ENCODE data around the gene KCTD7. TPM values are rescaled to one million over a fixed set of nuclear protein-coding genes. Genes with fewer than 3 reads are reported as not detected.
A peak's percentile ranks its signal among the peaks of the same experiment; 100 is the strongest.
"Not testable (repeated sequence)": the region's sequence is repeated elsewhere in the genome, so short reads cannot be mapped to it uniquely, and the experiment has no call there.

Gene KCTD7
- total RNA-seq, 1 donor from 2014 or later: 9.2 TPM

- peaks cover 60% of the 10 kb centered on the region for H3K79me2 ChIP-seq (ENCODE audit: low read depth)
- peaks cover 28% of the 10 kb centered on the region for H3K4me1 Mint-ChIP-seq
- DNase-seq (ENCODE audit: low spot score): peak; percentile 94
- peaks cover 4% of the 10 kb centered on the region for H3K9me3 Mint-ChIP-seq
- peaks cover 46% of the 10 kb centered on the region for H4K20me1 ChIP-seq (ENCODE audit: low read depth)
- H3K27me3 Mint-ChIP-seq (ENCODE audit: insufficient read depth, low read depth): peaks cover 8% of the 10 kb centered on the region
- no peaks in the 10 kb centered on the region for H3K36me3 ChIP-seq
- peaks cover 6% of the 10 kb centered on the region for H3K4me1 ChIP-seq
- peak overlapping the region; percentile 96 for H3K27ac ChIP-seq
- peak overlapping the region; percentile 70 for H2AFZ ChIP-seq (replicated peaks)
- H3K9ac ChIP-seq: peak overlapping the region; percentile 93
- H3F3A ChIP-seq (ENCODE audit: low read depth): peaks cover 5% of the 10 kb centered on the region
- peak overlapping the region; percentile 87 for H3K4me2 ChIP-seq
- TF ChIP-seq CTCF (IDR thresholded peaks at IDR 0.05): no peak
- no peak for TF ChIP-seq EZH2 (IDR thresholded peaks at IDR 0.05)
- TF ChIP-seq EZH2phosphoT487 (IDR thresholded peaks at IDR 0.05): no peak
- no peaks in the 10 kb centered on the region for H3K9me3 ChIP-seq (ENCODE audit: low read depth)
- peak overlapping the region; percentile 96 for H3K4me3 Mint-ChIP-seq
- H3K4me3 ChIP-seq: peak overlapping the region; percentile 87
- H3K27me3 ChIP-seq: no peaks in the 10 kb centered on the region
- peaks cover 2% of the 10 kb centered on the region for H3K36me3 Mint-ChIP-seq
- H3K27ac Mint-ChIP-seq: peak overlapping the region; percentile 70
Observed at GRCh38 chr7:66591799-66592596, 36.7 kb upstream of the KCTD7 start.

GRCh38 chr7:66592597-66593146 is 36.0 kb upstream of the KCTD7 start:
- Mint-ChIP-seq H3K4me3 (peak overlapping the region; percentile 96), H3K27ac (peak overlapping the region; percentile 70), H3K4me1 (peaks cover 28% of the 10 kb centered on the region)
- DNase-seq (ENCODE audit: low spot score); H3K9ac ChIP-seq; H3K9me3 Mint-ChIP-seq; H3K36me3 Mint-ChIP-seq; H3K27me3 ChIP-seq; H3F3A ChIP-seq (ENCODE audit: low read depth); H3K36me3 ChIP-seq; H3K9me3 ChIP-seq (ENCODE audit: low read depth); H3K4me1 ChIP-seq; H3K27me3 Mint-ChIP-seq (ENCODE audit: insufficient read depth, low read depth): not testable (repeated sequence)
- peaks cover 39% of the 10 kb centered on the region for H4K20me1 ChIP-seq (ENCODE audit: low read depth)
- H3K4me3 ChIP-seq: peak overlapping the region; percentile 87
- peak overlapping the region; percentile 96 for H3K27ac ChIP-seq
- H3K79me2 ChIP-seq (ENCODE audit: low read depth): peaks cover 54% of the 10 kb centered on the region
- H2AFZ ChIP-seq (replicated peaks): peak overlapping the region; percentile 70
- peak overlapping the region; percentile 87 for H3K4me2 ChIP-seq

GRCh38 chr7:66594082-66594481 is 34.6 kb upstream of the KCTD7 start:
- not testable (repeated sequence) for H2AFZ ChIP-seq (replicated peaks); H3K4me1 ChIP-seq; H3K36me3 ChIP-seq; H3K27me3 ChIP-seq; H3K4me3 ChIP-seq; H3K27ac ChIP-seq; H3K9me3 Mint-ChIP-seq; H3K9me3 ChIP-seq (ENCODE audit: low read depth); H3K4me2 ChIP-seq; DNase-seq (ENCODE audit: low spot score); H3K27ac Mint-ChIP-seq; H3K9ac ChIP-seq; H3F3A ChIP-seq (ENCODE audit: low read depth); H3K36me3 Mint-ChIP-seq; H3K27me3 Mint-ChIP-seq (ENCODE audit: insufficient read depth, low read depth)
- peaks cover 27% of the 10 kb centered on the region for H4K20me1 ChIP-seq (ENCODE audit: low read depth)
- peak overlapping the region; percentile 29 for H3K4me3 Mint-ChIP-seq
- H3K4me1 Mint-ChIP-seq: peaks cover 21% of the 10 kb centered on the region
- H3K79me2 ChIP-seq (ENCODE audit: low read depth): peaks cover 40% of the 10 kb centered on the region

- no peak overlapping the region for H3K4me2 ChIP-seq
- no peak for DNase-seq (ENCODE audit: low spot score)
- H3F3A ChIP-seq (ENCODE audit: low read depth): peaks cover under 1% of the 10 kb centered on the region
- H3K9ac ChIP-seq: no peak overlapping the region
- H3K27me3 Mint-ChIP-seq (ENCODE audit: insufficient read depth, low read depth): peaks cover 5% of the 10 kb centered on the region
- no peaks in the 10 kb centered on the region for H3K36me3 ChIP-seq
- no peaks in the 10 kb centered on the region for H3K36me3 Mint-ChIP-seq
- H4K20me1 ChIP-seq (ENCODE audit: low read depth): no peaks in the 10 kb centered on the region
- H3K79me2 ChIP-seq (ENCODE audit: low read depth): peaks cover 6% of the 10 kb centered on the region
- H3K27ac Mint-ChIP-seq: no peak overlapping the region
- H3K4me3 ChIP-seq: no peak overlapping the region
- H3K27me3 ChIP-seq: no peaks in the 10 kb centered on the region
- no peak overlapping the region for H2AFZ ChIP-seq (replicated peaks)
- H3K4me1 Mint-ChIP-seq: peaks cover 5% of the 10 kb centered on the region
- no peak for TF ChIP-seq CTCF (IDR thresholded peaks at IDR 0.05)
- TF ChIP-seq EZH2phosphoT487 (IDR thresholded peaks at IDR 0.05): no peak
- TF ChIP-seq EZH2 (IDR thresholded peaks at IDR 0.05): no peak
- H3K4me3 Mint-ChIP-seq: no peak overlapping the region
- H3K9me3 Mint-ChIP-seq: peaks cover 4% of the 10 kb centered on the region
- H3K27ac ChIP-seq: no peak overlapping the region
- H3K9me3 ChIP-seq (ENCODE audit: low read depth): no peaks in the 10 kb centered on the region
- no peaks in the 10 kb centered on the region for H3K4me1 ChIP-seq
Observed at GRCh38 chr7:66597461-66597860, 31.2 kb upstream of the KCTD7 start.

All from neural progenitor cell (in vitro differentiated cells).